ENCODE results near the gene OPCML. TPM values are rescaled to one million over a fixed set of nuclear protein-coding genes. Genes with fewer than 3 reads are reported as not detected.

OPCML gene
- total and polyA plus RNA-seq, 2 of the 13 experiments (the other 11 are each of a cell fraction or from before 2014, with no cell fraction given): not detected

- TF ChIP-seq BATF2 (CRISPR knock-in tag; IDR thresholded peaks at IDR 0.05): no peak
Observed at GRCh38 chr11:132908414-132908810, 623.9 kb downstream of the OPCML start (continued).

- POLR2A ChIA-PET: no interaction called here
- TF ChIP-seq ZBTB20 (CRISPR knock-in tag; IDR thresholded peaks at IDR 0.05; ENCODE audit: borderline replicate concordance, low read depth) (no peak), RXRB (CRISPR knock-in tag; IDR thresholded peaks at IDR 0.05; ENCODE audit: borderline replicate concordance) (no peak), ZNF281 (CRISPR knock-in tag; IDR thresholded peaks at IDR 0.05; ENCODE audit: borderline replicate concordance) (no peak), ZNF674 (CRISPR knock-in tag; IDR thresholded peaks at IDR 0.05; ENCODE audit: low read depth) (no peak), RFX5 (IDR thresholded peaks at IDR 0.05; ENCODE audit: low read depth, low read length) (no peak), PHF5A (CRISPR knock-in tag; IDR thresholded peaks at IDR 0.05; ENCODE audit: low read depth, unreplicated experiment) (no peak), ZZZ3 (CRISPR knock-in tag; IDR thresholded peaks at IDR 0.05; ENCODE audit: borderline replicate concordance) (no peak), RNF219 (CRISPR knock-in tag; IDR thresholded peaks at IDR 0.05) (no peak), HNRNPK (IDR thresholded peaks at IDR 0.05; ENCODE audit: low read depth, low read length, poor library complexity, severe bottlenecking) (no peak), NFATC3 (CRISPR knock-in tag; IDR thresholded peaks at IDR 0.05) (no peak), BATF2 (CRISPR knock-in tag; IDR thresholded peaks at IDR 0.05) (no peak), NCOR1 (IDR thresholded peaks at IDR 0.05; ENCODE audit: borderline replicate concordance, low read length) (no peak)
- CTCF ChIA-PET (ENCODE audit: low intra/inter-chr PET ratio, low total read pairs): no interaction called here
- Histone ChIP-seq H3K36me3 (replicated peaks in 1 of 2; ENCODE audit: control insufficient read depth in 1 of 2, insufficient read depth in 2 of 2, low read length in 2 of 2) (no peaks in the 10 kb centered on the region), H3K4me2 (ENCODE audit: low read depth, low read length) (no peak overlapping the region), H3K79me2 (ENCODE audit: insufficient read depth, low read length) (no peaks in the 10 kb centered on the region), H3K27me3 (ENCODE audit: control insufficient read depth in 1 of 2, insufficient read depth in 2 of 2, low read length in 2 of 2) (0 out of 5 replicates have a peak, but pooled peaks cover 0 to 2% of the 10 kb centered on the region in 2 experiments), H3K4me3 (replicated peaks in 1 of 3; ENCODE audit: insufficient read depth in 1 of 3, low read depth in 2 of 3, low read length in 3 of 3) (no peak overlapping the region), H2AFZ (ENCODE audit: low read length) (no peak overlapping the region), H3K27ac (ENCODE audit: extremely low read length, insufficient read depth, low read length) (no peak overlapping the region), H3K9ac (ENCODE audit: insufficient read depth, low read depth, low read length) (no peak overlapping the region), H4K20me1 (ENCODE audit: insufficient read depth, low read length) (no peaks in the 10 kb centered on the region), H3K4me1 (ENCODE audit: insufficient read depth, low read length) (no peaks in the 10 kb centered on the region), H3K9me3 (ENCODE audit: low read length) (no peaks in the 10 kb centered on the region; the same call in 1 of the 2 replicates)
- BruUV-seq (replicated peaks): no TSS peak
- ATAC-seq: no peak
- in situ Hi-C loops (cut with HindIII; ENCODE audit: extremely low pct_ligation_motif_present, low pct_unique_long_range_greater_than_20kb) (no loop called here), intact Hi-C loops (cut with micrococcal nuclease; ENCODE audit: unreplicated experiment) (no loop called here)
- no peak for DNase-seq (ENCODE audit: low spot score)
- 22% methylated on average over 8 of the region's 8 CpGs for WGBS (ENCODE audit: low lambda C conversion rate)
- no peak for FAIRE-seq
Observed at GRCh38 chr11:132907651-132908413, 624.5 kb downstream of the OPCML start.

Measured in HepG2 (cell line).